Fibroblast of skin of scalp (primary cell): ENCODE measurements around the gene DPCD. TPM values are rescaled to one million over a fixed set of nuclear protein-coding genes. Genes with fewer than 3 reads are reported as not detected.

Experiments used
- DNase-seq: peaks from one replicate; pipeline ENCODE4 v3.0.0-alpha.2; 2013
- polyA plus RNA-seq, 2 experiments: library from polyadenylated mRNA; unstranded; fragments of 120-200 nt; gene quantifications; one replicate each; pipeline ENCODE4 v1.2.1, GENCODE V29; 2013; ENCODE audit not compliant: insufficient read length in 2 of 2

DPCD gene
- polyA plus RNA-seq (2013, experiment 1 of 2; ENCODE audit: insufficient read length) = 41.4 TPM
- polyA plus RNA-seq (2013, experiment 2 of 2; ENCODE audit: insufficient read length) = 38.2 TPM

DNA sequence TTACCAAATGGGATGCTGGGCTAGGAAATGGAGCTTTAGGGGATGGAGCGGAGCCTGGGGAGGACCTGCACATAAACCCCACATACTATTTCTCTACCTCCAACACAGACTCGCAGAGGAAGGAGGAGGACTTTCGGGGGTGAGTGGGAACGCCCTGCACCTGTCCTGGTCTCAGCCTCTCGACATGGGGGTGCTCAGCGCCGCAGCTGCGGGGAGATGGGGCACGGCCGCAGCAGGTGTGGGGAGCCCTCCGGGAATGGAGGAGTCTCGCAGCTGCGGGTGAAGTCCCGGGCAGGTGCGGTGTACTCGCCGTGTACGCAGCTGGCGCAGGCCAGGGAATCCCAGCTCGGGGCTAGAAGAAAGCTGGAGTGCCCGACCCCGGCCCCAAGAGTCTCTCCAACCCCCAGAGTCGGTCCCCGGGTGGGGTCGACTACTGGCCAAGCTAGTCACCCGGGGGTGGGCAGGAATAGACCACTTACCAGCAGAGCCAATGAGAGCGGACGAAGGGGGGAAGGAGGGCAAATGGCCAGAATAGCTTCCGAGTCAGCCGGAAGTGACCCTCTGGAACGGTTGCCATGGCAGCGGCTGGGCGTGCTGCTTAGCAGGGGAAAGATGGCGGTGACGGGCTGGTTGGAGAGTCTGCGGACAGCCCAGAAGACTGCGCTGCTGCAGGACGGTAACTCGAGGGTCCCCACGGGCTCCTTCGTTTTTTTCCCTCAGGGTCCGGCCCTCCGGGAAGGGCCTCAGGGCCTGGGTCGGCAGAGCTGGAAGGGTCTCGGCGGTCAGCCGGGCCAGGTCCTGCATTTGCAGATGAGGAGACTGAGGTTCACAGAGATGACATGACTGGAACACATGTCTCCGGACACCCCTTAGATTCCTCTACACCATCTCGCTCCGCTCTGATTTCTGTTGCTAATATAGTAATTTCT is at the start of gene DPCD, which contains the start of gene POLL:
Gene DPCD (plus strand): TSS at position 597 of the 929 bp plus-strand sequence. CDS start 16 bp downstream, at position 613.
Gene POLL (minus strand): TSS at position 533 of the 929 bp plus-strand sequence. CDS start 897 bp downstream, outside the sequence.
- DNase-seq = peak; percentile 96

DNA sequence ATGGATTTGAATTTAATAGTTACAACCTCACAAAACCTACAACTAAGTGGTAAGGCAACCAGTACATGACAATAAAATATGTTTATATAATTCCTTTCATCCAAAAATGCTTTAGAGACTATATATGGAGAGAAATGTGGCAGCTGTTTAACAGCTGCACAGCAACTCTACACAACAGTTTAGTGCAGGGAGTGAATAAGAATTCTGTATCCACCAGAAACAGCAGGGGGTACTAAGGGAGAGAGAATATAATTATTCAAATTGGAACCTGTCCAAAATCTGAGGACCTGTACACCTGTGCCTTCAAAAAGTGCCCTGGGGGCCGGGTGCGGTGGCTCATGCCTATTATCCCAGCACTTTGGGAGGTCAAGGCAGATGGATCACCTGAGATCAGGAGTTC is 49.7 kb upstream of the DPCD start:
- no peak for DNase-seq

DNA sequence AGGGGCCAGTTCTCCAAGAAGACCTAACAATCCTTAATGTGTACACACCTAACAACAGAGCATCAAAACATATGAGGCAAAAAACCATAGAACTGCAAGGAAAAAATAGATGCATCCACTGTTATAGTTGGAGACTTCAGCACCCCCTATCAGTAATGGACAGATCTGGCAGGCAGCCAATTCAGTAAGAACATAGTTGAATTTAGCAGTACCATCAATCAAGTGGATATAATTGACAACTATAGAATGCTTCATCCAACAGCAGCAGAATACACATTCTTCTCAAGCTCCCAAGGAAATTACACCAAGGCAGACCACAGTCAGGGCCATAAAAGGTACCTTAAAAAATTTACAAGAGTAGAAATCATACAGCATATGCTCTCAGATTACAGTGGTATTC is 42.2 kb upstream of the DPCD start:
- DNase-seq = no peak

DNA sequence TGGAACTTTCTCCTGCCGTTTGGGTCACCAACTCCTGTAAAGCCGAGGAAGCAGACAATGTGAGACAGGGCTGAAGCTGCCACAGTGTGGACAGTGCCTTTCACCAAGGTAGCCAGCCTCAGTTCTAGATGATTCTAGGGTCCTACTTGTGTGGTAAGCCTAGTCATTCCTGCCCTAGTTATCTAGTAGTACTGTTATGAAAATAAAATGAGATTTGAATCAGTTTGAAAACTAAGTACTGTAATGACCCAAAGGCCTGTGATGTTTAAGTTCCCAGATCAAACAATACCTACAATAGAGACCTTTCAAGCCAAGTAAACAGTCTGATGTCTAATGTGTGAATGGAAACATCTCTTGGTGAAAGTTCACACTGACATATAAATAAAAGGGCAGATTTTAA is 37.2 kb upstream of the DPCD start:
- DNase-seq = no peak

DNA sequence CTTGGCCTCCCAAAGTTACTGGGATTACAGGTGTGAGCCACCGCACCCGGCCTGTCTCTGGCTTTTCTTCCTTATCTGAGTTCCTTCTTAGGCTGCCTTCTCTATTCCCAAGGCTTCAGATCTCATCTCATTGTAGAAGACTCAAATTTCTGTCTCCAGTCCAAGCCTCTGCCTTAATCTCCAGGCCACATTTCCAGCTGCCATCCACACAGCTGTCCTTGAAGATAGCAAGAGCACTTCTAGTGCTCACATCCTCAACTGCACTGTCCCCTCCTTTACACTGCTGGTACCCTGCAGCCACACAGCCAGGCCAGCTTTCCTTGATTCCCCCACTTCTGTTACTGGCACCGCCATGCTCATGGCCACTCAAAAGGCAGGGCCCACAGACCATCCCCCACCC is 35.7 kb upstream of the DPCD start:
- DNase-seq = no peak

DNA sequence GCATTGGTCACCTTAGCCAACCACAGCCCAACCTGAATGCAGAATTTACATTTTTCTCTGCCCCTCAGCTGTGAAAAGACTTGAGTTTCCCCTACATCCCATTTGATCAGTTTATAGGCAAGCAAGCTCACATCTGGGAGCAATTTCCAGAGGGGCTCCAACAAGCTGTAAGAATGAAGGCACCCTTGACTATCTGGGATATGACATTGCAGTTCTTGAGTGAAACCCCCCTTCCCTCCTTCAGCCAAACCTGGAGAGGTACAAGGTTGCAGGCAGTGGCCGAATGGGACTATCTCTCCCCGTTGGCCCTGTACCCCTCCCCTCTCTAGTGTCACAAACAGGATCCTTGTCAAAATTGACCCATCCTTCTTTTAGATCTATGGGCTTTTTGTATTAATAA is 30.6 kb upstream of the DPCD start:
- DNase-seq = no peak

DNA sequence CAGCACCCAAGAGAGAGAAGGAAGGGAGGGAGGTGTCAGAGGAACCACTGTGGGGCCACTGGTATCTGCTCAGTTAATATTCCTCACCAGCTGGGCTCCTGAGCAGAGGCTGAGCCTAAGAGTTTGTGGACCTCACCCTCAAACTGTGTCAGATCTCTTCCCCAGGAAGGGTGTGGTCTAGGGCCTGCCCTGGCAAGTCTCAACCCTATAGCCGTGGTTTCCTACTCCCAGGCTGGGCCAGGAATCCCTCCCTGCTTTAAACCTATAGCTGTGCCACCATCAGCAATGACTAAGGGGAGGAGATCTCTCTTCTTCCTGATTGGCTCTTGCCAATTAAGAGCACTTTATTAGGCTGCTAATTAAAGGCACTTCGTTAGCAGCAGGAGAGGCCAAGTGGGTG is 29.9 kb upstream of the DPCD start:
- DNase-seq = no peak

DNA sequence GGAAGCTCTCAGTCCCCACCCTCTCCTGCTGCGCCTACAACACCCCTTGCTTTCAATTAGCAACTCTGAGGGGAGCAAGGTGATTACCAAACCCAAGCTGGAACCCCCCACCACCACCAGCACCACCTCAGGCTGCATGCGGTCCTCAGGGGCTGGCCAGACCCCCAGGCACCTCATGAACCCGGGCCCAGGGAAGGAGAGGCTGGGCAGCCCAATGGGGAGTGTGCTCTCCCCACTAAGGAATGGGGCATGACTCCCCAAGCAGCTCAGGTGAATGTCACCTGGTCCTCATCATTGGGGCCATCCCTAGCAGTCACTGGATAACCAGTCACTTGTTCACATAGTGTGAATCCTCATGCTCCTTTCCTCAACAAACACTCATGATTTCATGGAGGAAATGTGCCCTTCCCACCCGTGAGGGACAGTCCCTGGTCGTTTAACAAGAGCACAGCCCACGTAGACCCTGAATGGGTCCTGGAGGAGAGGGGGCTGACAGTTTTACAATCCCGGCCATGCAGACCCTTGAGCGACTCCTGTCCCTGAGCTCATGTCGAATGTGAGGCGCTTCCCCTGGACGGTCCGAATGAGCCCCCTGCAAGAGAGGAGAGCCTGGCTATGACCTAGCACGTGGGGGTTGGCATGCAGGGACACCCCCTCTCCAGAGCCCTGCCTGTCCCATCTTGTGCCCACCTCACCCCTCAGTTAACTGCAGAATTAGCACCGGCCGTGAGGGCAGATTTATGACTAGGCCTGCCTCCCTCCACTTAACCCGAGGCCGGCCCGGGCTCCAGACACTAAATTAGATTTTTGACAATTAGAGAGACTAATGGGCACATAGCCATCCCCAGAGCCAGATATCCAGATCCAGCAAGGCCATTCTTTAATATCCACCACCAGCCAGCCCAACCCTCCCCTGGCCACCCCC is 29.2 kb upstream of the DPCD start:
- no peak for DNase-seq

DNA sequence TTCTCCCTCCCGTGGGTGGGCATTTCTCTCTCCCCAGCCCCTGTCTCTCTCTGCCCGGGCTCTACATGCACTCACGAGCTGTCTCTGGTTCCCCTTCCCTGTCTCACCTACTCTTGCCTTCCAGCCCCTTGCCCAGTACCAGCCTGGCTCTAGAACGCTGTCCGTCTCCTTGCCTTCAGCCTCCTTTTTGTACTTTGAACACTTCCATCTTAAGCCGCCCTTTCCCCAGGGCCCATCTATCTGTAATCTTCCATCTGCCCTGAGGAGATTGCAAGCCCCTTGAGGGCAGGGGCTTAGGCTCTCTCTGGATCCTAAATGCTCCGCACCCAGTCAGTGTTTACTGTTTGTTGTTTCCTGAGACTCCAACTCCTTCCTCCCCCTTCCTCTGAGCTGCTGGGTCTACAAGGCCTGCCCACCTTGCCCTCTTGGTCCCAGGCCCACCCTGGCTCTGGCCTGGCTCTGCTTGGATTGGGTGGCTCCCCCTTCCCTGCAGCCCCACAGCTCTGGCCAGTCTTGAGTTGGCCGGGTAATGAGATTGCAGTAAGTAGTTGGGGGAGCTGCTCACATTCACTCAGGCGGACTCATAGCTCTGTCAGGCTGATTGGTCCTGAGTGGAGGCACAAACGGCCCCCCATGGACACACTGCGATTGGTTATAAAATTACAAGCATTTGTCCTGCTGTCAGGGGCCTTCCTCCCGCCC is 28.4 kb upstream of the DPCD start:
- DNase-seq = no peak

DNA sequence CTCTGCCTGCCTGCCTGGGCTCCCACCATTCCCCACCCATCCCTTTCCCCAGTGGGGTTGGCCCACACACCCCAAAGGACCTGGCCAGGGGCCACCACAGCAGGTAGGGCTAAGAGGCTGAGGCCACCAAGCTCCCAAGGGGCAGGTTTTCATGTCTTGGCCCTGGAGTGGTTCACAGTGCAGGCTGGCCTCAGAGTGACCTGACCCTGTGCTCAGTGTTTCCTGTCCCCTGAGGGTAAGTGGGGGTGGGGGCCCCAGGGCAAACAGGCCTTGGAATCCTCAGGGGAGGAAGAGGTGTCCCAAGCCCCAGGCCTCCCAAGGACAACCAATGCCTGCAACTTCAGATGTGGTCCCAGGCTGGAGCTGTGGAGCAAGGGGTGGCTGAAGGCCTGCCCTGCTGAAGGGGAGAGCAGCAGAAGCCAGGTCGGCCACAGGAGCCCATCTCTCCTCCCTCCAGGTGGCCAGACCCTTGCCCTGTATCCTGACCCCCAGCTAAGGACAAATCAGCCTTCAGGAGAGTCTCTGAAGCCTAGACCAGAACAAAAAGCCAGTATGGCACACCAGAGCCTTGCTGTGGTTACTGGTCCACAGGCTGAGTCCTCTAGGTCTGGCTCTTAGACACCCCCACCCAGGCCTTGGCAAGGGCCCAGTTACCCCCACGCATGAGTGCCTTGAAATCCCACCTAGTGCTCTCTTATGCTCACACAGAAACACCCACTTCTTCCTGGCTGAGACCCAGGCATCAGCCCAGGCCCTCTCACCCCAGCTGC is 27.6 kb upstream of the DPCD start:
- DNase-seq = no peak

DNA sequence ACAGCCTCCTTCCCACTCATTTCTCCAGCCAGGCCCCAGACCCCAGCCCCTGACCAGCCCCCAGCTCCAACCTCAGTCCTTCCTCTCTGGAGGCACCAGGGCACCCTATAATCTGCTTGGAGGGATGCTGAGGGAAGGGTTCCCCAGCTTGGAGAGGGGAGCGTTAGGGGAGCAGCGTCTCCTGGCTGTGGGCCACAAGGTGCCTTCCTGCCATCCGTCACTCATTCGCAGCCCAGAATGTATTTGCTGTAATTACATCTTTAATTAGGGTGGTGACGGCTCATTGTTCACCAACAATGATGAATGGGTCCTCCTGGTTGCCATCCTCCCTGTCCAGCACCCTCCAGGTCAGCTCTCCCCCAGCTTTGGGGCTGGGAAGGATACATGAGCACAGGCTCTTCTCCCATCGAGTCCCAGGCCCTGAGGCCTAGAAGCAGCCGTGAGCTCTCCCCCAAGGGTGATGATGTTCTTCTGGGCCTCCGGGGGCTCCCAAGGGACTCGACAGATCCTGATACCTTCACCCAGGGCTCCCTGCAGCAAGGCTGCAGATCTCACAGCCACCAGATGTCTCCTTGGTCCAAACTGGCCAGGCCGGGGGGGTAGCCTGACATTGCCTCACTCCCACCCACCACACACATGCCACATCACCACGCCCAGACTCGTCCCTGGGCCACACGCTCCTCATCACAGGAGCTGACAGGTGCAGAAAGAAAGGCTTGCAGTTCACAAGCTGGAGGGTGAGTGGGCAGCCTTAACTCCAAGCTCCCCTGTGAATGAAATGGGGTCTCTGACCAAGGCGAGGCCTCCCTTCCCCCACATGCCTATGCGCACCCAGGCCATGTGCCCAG is 26.8 kb upstream of the DPCD start:
- no peak for DNase-seq

DNA sequence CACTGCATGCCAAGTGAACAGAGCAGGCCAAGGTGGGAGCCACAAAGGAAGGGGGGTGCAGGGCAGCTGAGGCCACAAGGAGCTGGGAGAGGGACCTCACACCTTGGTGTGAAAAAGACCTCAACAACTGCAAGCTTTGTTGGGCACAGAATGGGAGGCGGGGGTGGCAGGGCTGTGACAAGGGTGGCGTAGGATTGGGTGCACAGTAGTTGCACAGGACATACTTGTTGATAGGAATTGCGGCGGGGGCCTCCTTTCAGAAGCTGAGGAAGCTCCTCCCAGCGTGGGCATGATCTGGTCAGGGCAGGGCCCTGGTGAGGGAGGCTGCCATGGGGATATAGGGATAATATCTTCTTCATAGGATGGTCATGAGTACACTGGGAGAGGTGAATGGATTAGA is 25.9 kb upstream of the DPCD start:
- no peak for DNase-seq

DNA sequence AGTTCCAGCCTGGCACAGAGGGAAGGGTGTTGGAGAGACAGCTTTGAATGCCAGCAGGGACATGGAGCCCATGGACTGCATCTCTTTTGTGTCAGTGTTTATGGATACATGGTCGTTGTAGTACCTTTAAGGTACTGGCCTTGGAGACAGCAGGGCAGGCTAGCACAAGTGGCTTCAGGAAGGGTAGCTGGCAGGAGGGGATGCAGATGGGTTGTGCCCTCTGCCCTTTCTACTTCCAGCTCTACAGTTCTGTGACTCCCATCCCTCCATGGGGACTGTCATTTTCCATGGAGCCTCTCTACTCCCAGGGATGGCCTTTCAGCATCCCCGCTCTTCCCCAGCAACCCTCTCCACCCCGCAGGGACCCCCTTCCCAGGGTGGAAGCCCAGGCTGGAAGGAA is 25.1 kb upstream of the DPCD start:
- DNase-seq = no peak

DNA sequence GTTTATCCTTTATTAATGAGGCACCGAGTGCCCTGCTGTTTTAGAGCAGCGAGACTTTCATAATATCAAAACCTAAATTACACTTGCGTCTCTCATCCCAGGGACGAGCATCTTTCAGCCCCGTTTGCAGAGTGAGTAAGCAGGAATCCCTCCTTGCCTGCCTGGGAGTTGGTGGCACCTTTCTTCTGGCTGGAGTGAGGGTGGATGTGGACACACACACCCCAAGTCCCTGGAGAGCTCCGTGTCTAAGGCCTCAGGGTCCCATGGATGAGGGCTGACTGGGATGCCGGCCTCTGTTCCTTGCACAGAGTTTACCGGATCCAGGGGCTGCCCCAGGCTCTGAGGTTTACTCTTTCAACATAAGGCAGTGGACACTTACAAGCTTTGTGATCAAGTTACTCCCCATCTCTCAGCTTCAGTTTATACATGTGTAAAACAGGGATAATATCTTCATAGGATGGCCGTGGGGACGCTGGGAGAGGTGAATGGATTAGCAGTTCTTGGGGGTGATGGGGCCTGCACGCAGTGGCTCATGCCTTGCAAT is 24.6 kb upstream of the DPCD start:
- DNase-seq = no peak

DNA sequence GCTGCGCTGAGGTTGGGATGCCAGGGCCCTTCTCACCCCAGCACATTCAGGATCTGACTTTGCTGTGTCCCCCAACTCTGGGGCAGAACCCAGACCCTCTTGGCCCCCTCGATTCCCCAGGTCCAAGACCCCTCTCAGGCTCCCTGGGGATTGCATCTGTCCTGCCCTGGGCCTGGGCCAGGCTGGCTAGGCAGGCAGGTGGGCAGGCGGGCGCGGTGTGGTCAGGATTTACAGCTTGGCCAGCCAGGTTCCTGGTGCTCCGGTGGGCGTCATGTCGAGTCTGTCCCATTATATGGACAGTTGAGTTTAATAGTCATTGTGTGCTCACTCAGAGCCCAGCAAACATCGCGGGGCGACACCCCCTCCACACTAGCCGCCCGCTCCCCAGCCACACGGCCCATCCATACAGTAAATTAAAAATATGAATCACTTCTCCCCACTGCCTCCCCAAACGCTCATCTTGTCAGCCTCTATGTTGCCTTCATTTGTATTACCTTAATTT is 23.6 kb upstream of the DPCD start:
- no peak for DNase-seq

DNA sequence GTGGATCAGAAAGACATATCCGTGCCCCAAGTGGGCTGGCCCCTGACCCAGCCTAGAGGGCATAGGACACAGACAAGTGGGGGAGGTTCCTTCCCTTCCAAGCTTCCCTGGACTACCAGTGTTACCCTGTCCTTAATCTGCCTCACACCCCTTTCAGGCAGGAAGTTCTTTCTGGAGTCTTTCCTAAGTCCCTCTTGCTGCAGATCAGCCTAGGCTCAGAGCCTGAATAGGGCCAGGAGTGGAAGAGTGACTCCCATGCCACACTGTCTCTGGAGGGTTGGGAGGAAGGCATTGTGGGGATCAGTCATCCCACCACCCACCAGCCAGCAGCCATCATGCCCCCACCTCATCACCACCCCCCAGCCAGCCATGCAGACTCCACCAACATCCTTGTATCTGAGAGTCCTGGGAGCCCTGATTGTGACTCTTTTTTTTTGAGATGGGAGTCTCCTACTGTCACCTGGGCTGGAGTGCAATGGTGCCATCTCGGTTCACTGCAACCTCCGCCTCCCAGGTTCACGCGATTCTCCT is 22.7 kb upstream of the DPCD start:
- no peak for DNase-seq

DNA sequence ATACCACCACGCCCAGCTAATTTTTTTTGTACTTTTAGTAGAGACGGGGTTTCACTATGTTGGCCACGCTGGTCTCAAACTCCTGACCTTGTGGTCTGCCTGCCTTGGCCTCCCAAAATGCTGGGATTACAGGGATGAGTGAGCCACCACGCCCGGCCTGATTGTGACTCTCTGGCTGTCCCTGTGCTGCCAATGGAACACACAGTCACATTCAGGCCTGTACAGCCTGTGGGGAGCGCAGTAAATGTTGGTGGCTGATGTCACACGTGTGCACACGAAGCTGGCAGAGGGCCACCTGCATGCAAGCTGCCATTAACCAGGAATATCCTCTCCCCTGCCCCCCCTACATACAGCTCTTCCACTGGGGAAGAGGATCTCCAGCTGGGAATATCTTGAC is 22.2 kb upstream of the DPCD start:
- DNase-seq = no peak

DNA sequence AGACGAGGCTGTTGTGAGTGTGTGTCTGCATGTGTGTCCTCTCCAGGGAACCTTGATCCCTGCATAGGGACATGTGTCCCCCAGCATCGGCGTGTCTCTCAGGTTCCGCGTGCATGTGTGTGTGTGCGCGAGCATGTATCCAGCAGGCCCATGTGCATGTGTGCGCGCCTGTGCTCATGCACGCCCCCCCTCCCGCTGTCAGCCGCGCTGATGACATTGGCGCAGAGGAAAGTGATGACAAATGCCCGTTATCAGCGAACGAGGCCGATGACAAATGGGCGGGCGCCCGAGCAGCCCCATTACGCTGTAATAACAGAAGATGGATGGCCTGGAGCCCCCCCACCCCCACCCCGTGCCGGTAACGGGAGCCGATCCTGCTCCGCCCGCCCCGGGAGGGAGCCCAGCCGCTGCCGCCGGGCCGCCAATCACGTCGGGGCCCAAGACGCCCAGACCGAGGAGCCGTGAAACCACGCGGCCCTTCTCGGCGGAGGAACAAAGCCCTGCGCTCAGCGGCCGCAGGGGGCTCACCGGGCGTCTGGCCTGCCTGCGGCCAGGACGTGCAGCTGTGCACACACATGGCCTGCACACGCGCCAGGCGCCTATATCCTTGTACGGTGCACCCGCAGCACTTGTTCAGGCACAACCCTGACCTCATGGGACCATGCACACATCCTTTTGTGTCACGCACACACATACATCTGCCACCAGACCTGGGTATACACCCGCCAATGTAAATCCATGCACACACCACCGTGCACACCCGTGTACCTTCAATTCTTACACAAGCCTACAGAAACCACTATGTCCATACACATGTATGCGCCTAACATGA is 21.6 kb upstream of the DPCD start:
- peak; percentile 24 for DNase-seq
